Transverse colon (tissue), 4 donors: ENCODE results near the gene CLIP3. TPM values are rescaled to one million over a fixed set of nuclear protein-coding genes. Genes with fewer than 3 reads are reported as not detected.

ENCODE experiments used
- DNase-seq: peaks from one replicate; pipeline ENCODE4 v3.0.0-alpha.2; 2019
- H3K27ac ChIP-seq, 4 donors: fragments of 200-600 bp; sonication (generic); 2 replicates each; pipeline ENCODE4 v1.5.1; 2016 to 2018; ENCODE audit warnings: inconsistent platforms in 4 of 4
- H3K27me3 ChIP-seq: fragments of 200-600 bp; sonication (generic); 2 replicates; pipeline ENCODE4 v1.5.1; 2017; ENCODE audit warnings: inconsistent platforms
- H3K36me3 ChIP-seq, 4 donors: fragments of 200-600 bp; sonication (generic); 2 replicates each; pipeline ENCODE4 v1.5.1; 2017 to 2019; ENCODE audit warnings: inconsistent platforms in 4 of 4
- H3K4me1 ChIP-seq, 4 donors: fragments of 200-600 bp; sonication (generic); 2 replicates each; pipeline ENCODE4 v1.5.1; 2017 to 2020; ENCODE audit warnings: inconsistent platforms in 4 of 4
- H3K4me3 ChIP-seq, 4 donors: fragments of 200-600 bp; sonication (generic); 1 replicate in 1 of 4; 2 replicates in 3 of 4; pipeline versions ENCODE4 v1.5.1 to v1.6.1; 2017 to 2019; ENCODE audit warnings: inconsistent platforms in 4 of 4
- H3K9me3 ChIP-seq, 2 donors: fragments of 200-600 bp; sonication (generic); 2 replicates each; pipeline ENCODE4 v1.5.1; 2017 to 2019; ENCODE audit warnings: inconsistent platforms in 2 of 2
- CTCF ChIP-seq, 5 experiments: fragments of 200-600 bp in 3 of 5; fragments of 450-650 bp in 2 of 5; sonication (generic) in 3 of 5; IDR thresholded peaks; 1 replicate in 2 of 5; 2 replicates in 3 of 5; pipeline ENCODE4 v1.5.1; 2016 to 2017; ENCODE audit warnings: antibody characterized with exemption in 5 of 5, inconsistent platforms in 3 of 5, mild to moderate bottlenecking in 2 of 5, moderate library complexity in 1 of 5
- EP300 ChIP-seq: sonication (generic); formaldehyde crosslinking; IDR thresholded peaks from one replicate; pipeline ENCODE4 v1.6.1; 2017; ENCODE audit warnings: antibody characterized with exemption, low read depth
- POLR2A ChIP-seq: fragments of 450-650 bp; IDR thresholded peaks from one replicate; pipeline ENCODE4 v1.6.1; 2016; ENCODE audit warnings: antibody characterized with exemption, mild to moderate bottlenecking, moderate library complexity
- POLR2AphosphoS5 ChIP-seq, 3 donors: sonication (generic); formaldehyde crosslinking; IDR thresholded peaks; one replicate each; pipeline ENCODE4 v1.6.1; 2016; ENCODE audit warnings: antibody characterized with exemption in 3 of 3
- WGBS, 2 donors: methylation state at CpG; one replicate each; pipeline ENCODE4 v1.1.5; 2018; ENCODE audit warnings: low coverage in 1 of 2; 5-methylcytosine and 5-hydroxymethylcytosine counted together
- in situ Hi-C, 4 donors: fragments of 200-750 bp; cut with MboI; loops; one replicate each; pipeline versions ENCODE4 v1.15.0 to v1.15.1; 2017; ENCODE audit warnings: low sequenced_read_pairs in 3 of 4, low pct_ligation_motif_present in 1 of 4, low pct_unique_long_range_greater_than_20kb in 1 of 4
- intact Hi-C: fragments of 100-400 bp; cut with DNase I; formaldehyde crosslinking; loops from one replicate; pipeline ENCODE4 v1.15.1; 2023; ENCODE audit warnings: low total_unique reads
- total RNA-seq, 4 donors: library from RNA; depleted of rRNA; stranded (reverse); fragments of >200 nt; gene quantifications; one replicate each; pipeline ENCODE4 v1.1.0, GENCODE V29; 2016

Gene CLIP3
- total RNA-seq, 4 donors from 2014 or later, result 7.0 to 37.6 (median 23.5) TPM

- intact Hi-C loops, result no loop called here
- H3K4me1 ChIP-seq, result no peaks in the 10 kb centered on the region
- H3K9me3 ChIP-seq, result no peaks in the 10 kb centered on the region
- H3K36me3 ChIP-seq, result no peaks in the 10 kb centered on the region
- 97 to 100% methylated on average over 3 to 8 of the region's 8 CpGs for WGBS, 2 donors
- DNase-seq, result no peak
- no peaks in the 10 kb centered on the region for H3K27me3 ChIP-seq
- H3K4me3 ChIP-seq, result no peak overlapping the region
- in situ Hi-C loops, result no loop called here
- no peak overlapping the region for H3K27ac ChIP-seq
- TF ChIP-seq POLR2AphosphoS5 (IDR thresholded peaks at IDR 0.05) (no peak), POLR2A (no peak), CTCF (IDR thresholded peaks at IDR 0.05) (no peak), EP300 (no peak)
Observed at GRCh38 chr19:36064826-36065225, 32.2 kb upstream of the CLIP3 start.

- WGBS, 2 donors, result 100% methylated on average over 2 of the region's 2 CpGs; no CpG with 5 or more reads in 1 of the 2 donors
- in situ Hi-C loops, result no loop called here
- intact Hi-C loops, result no loop called here
Observed at GRCh38 chr19:36061367-36061766, 28.7 kb upstream of the CLIP3 start.

GRCh38 chr19:36060430-36060829 lies 27.8 kb upstream of the CLIP3 start:
- Histone ChIP-seq H3K4me3 (no peak overlapping the region), H3K27me3 (no peaks in the 10 kb centered on the region), H3K36me3 (no peaks in the 10 kb centered on the region), H3K27ac (no peak overlapping the region), H3K4me1 (peaks cover 0 to 4% (median 1%) of the 10 kb centered on the region in 4 donors), H3K9me3 (no peaks in the 10 kb centered on the region)
- TF ChIP-seq EP300 (no peak), CTCF (IDR thresholded peaks at IDR 0.05) (peak; percentile 17 to 39 (median 30)), POLR2AphosphoS5 (IDR thresholded peaks at IDR 0.05) (no peak), POLR2A (no peak)
- DNase-seq, result peak; percentile 24
- WGBS, 2 donors, result 82% methylated on average over 4 of the region's 4 CpGs; no CpG with 5 or more reads in 1 of the 2 donors
- intact Hi-C loops (no loop called here), in situ Hi-C loops (no loop called here)

More at GRCh38 chr19:36061367-36061766, 28.7 kb upstream of the CLIP3 start:
- TF ChIP-seq EP300 (no peak), POLR2A (no peak), CTCF (IDR thresholded peaks at IDR 0.05) (no peak), POLR2AphosphoS5 (IDR thresholded peaks at IDR 0.05) (no peak)
- no peaks in the 10 kb centered on the region for H3K9me3 ChIP-seq
- no peak overlapping the region for H3K4me3 ChIP-seq
- no peaks in the 10 kb centered on the region for H3K27me3 ChIP-seq
- H3K27ac ChIP-seq, result no peak overlapping the region
- no peak for DNase-seq
- H3K36me3 ChIP-seq, result no peaks in the 10 kb centered on the region
- H3K4me1 ChIP-seq, result no peaks in the 10 kb centered on the region

- Histone ChIP-seq H3K4me3 (no peak overlapping the region), H3K36me3 (no peaks in the 10 kb centered on the region), H3K27ac (no peak overlapping the region), H3K9me3 (no peaks in the 10 kb centered on the region), H3K4me1 (peaks cover 7 to 10% (median 7%) of the 10 kb centered on the region in 4 donors), H3K27me3 (no peaks in the 10 kb centered on the region)
- no peak for DNase-seq
- TF ChIP-seq POLR2AphosphoS5 (IDR thresholded peaks at IDR 0.05) (no peak), EP300 (no peak), POLR2A (no peak), CTCF (IDR thresholded peaks at IDR 0.05) (no peak)
- in situ Hi-C loops (loop anchor here in 1 of 4 donors (10.0 kb wide), 1 partner anchor 55 kb away; the partner anchor contains the start of gene SYNE4), intact Hi-C loops (no loop called here)
- WGBS, 2 donors, result 73 to 82% methylated on average over 4 to 6 of the region's 6 CpGs
Observed at GRCh38 chr19:36059180-36059910, 26.7 kb upstream of the CLIP3 start.
